GM23338 (cell line): ENCODE data around the gene CD34. TPM values are rescaled to one million over a fixed set of nuclear protein-coding genes. Genes with fewer than 3 reads are reported as not detected.

Experiments
- ATAC-seq: fragments of 200-7000 bp; cut with Tn5 transposase; 3 replicates; pipeline ENCODE4 v1.9.1; 2020
- DNase-seq: peaks from one replicate; pipeline ENCODE4 v3.0.0-alpha.2; 2015; ENCODE audit warnings: low spot score
- H2AFZ ChIP-seq: fragments of 200-600 bp; sonication (generic); 2 replicates; pipeline ENCODE4 v1.8.0; 2016; ENCODE audit warnings: antibody characterized with exemption, mild to moderate bottlenecking, moderate library complexity
- H3F3A ChIP-seq: fragments of 200-600 bp; sonication (generic); replicated peaks from 2 replicates; pipeline ENCODE4 v1.8.0; 2017; ENCODE audit warnings: antibody characterized with exemption, mixed run types, low read depth
- H3K27ac ChIP-seq: fragments of 200-600 bp; sonication (generic); 2 replicates; pipeline ENCODE4 v1.6.1; 2016; ENCODE audit warnings: low read depth
- H3K27me3 ChIP-seq: fragments of 200-600 bp; sonication (generic); 2 replicates; pipeline ENCODE4 v1.8.0; 2016; ENCODE audit warnings: mild to moderate bottlenecking, mixed run types, moderate library complexity; ENCODE audit not compliant: insufficient read depth
- H3K36me3 ChIP-seq: fragments of 200-600 bp; sonication (generic); 2 replicates; pipeline ENCODE4 v1.8.0; 2016; ENCODE audit warnings: mild to moderate bottlenecking; ENCODE audit not compliant: insufficient read depth
- H3K4me1 ChIP-seq: fragments of 200-600 bp; sonication (generic); 2 replicates; pipeline ENCODE4 v1.8.0; 2016; ENCODE audit warnings: mild to moderate bottlenecking, moderate library complexity; ENCODE audit not compliant: insufficient read depth
- H3K4me2 ChIP-seq: fragments of 200-600 bp; sonication (generic); 2 replicates; pipeline ENCODE4 v1.7.1; 2017; ENCODE audit warnings: mixed run types
- H3K4me3 ChIP-seq: fragments of 200-600 bp; sonication (generic); 2 replicates; pipeline ENCODE4 v1.6.1; 2016; ENCODE audit warnings: mixed run types
- H3K79me2 ChIP-seq: fragments of 200-600 bp; sonication (generic); replicated peaks from 2 replicates; pipeline ENCODE4 v1.8.0; 2017; ENCODE audit warnings: mild to moderate bottlenecking; ENCODE audit not compliant: insufficient read depth
- H3K9me2 ChIP-seq: fragments of 200-600 bp; sonication (generic); 2 replicates; pipeline ENCODE4 v1.8.0; 2017; ENCODE audit not compliant: insufficient read depth
- H4K20me1 ChIP-seq: fragments of 200-600 bp; sonication (generic); replicated peaks from 2 replicates; pipeline ENCODE4 v1.8.0; 2017; ENCODE audit warnings: mild to moderate bottlenecking; ENCODE audit not compliant: insufficient read depth
- H3K27ac Mint-ChIP-seq: 2 replicates; pipeline ENCODE4 v1.8.0; 2020; ENCODE audit warnings: inconsistent platforms, mild to moderate bottlenecking, moderate library complexity, mixed read lengths
- H3K27me3 Mint-ChIP-seq: 3 replicates; pipeline ENCODE4 v1.8.0; 2022; ENCODE audit warnings: low read depth, mild to moderate bottlenecking, moderate library complexity, mixed read lengths, inconsistent platforms; ENCODE audit not compliant: insufficient read depth, poor library complexity
- H3K36me3 Mint-ChIP-seq: 3 replicates; pipeline ENCODE4 v1.8.0; 2021; ENCODE audit warnings: low read depth, mild to moderate bottlenecking, inconsistent platforms, moderate library complexity, mixed read lengths
- H3K4me1 Mint-ChIP-seq: 3 replicates; pipeline ENCODE4 v1.8.0; 2020; ENCODE audit warnings: mild to moderate bottlenecking, inconsistent platforms, mixed read lengths
- H3K4me3 Mint-ChIP-seq: 3 replicates; pipeline ENCODE4 v1.8.0; 2021; ENCODE audit warnings: moderate library complexity, mild to moderate bottlenecking, inconsistent platforms, mixed read lengths
- H3K9me3 Mint-ChIP-seq: 3 replicates; pipeline ENCODE4 v1.8.0; 2020; ENCODE audit warnings: moderate library complexity, mild to moderate bottlenecking, inconsistent platforms, mixed read lengths
- CREB1 ChIP-seq: fragments of 250-450 bp; sonication (Bioruptor Pico); IDR thresholded peaks from 2 replicates; pipeline ENCODE4 v1.5.0; 2020; ENCODE audit warnings: low read depth, mild to moderate bottlenecking, moderate library complexity
- CTCF ChIP-seq, 2 experiments: fragments of 200-600 bp in 1 of 2; sonication (generic) in 1 of 2; conservative IDR thresholded peaks; 2 replicates each; pipeline versions ENCODE4 v1.5.1 to v1.6.1; 2016 to 2017; ENCODE audit warnings: antibody characterized with exemption in 2 of 2, low read depth in 2 of 2, mild to moderate bottlenecking in 2 of 2, moderate library complexity in 1 of 2
- ETS1 ChIP-seq: IDR thresholded peaks from 2 replicates; pipeline ENCODE4 v1.6.1; 2016; ENCODE audit warnings: antibody characterized with exemption
- EZH2phosphoT487 ChIP-seq: fragments of 200-600 bp; sonication (generic); IDR thresholded peaks from one replicate; pipeline ENCODE4 v1.8.1; 2018; ENCODE audit warnings: antibody characterized with exemption; ENCODE audit not compliant: unreplicated experiment
- JUNB ChIP-seq: IDR thresholded peaks from one replicate; pipeline ENCODE4 v1.6.1; 2016; ENCODE audit warnings: antibody characterized with exemption; ENCODE audit not compliant: unreplicated experiment
- NANOG ChIP-seq: IDR thresholded peaks from 2 replicates; pipeline ENCODE4 v1.6.1; 2016; ENCODE audit warnings: antibody characterized with exemption, borderline replicate concordance
- POLR2AphosphoS5 ChIP-seq: IDR thresholded peaks from 2 replicates; pipeline ENCODE4 v1.6.1; 2016; ENCODE audit warnings: antibody characterized with exemption, low read depth
- STAT1 ChIP-seq: IDR thresholded peaks from one replicate; pipeline ENCODE4 v1.6.1; 2016; ENCODE audit warnings: antibody characterized with exemption; ENCODE audit not compliant: unreplicated experiment
- ZNF114 ChIP-seq: fragments of 250-450 bp; sonication (Bioruptor Pico); IDR thresholded peaks from 2 replicates; pipeline ENCODE4 v1.5.0; 2020; ENCODE audit warnings: mild to moderate bottlenecking, moderate library complexity
- ZNF331 ChIP-seq: fragments of 250-450 bp; sonication (Bioruptor Pico); IDR thresholded peaks from 2 replicates; pipeline ENCODE4 v1.5.0; 2020; ENCODE audit warnings: low read depth, mild to moderate bottlenecking, moderate library complexity
- ZNF462 ChIP-seq: fragments of 250-450 bp; sonication (Bioruptor Pico); IDR thresholded peaks from 2 replicates; pipeline ENCODE4 v1.5.0; 2020; ENCODE audit warnings: mild to moderate bottlenecking, moderate library complexity
- polyA plus RNA-seq: library from polyadenylated mRNA; unstranded; fragments of >200 nt; fragmentation: Nextera tagmentation; extraction: Ambion mirVana; gene quantifications from 2 replicates; pipeline ENCODE4 v1.2.1, GENCODE V29; 2016
- total RNA-seq: library from RNA; depleted of rRNA; stranded (reverse); fragments of >200 nt; shearing (Covaris generic); gene quantifications from 2 replicates; pipeline ENCODE4 v1.2.3, GENCODE V29; 2014
- TF ChIP-seq, protein P1 (sequence below): IDR thresholded peaks from one replicate; pipeline ENCODE4 v1.6.1; 2018; ENCODE audit warnings: antibody characterized with exemption; ENCODE audit not compliant: unreplicated experiment

The CD34 gene
- total and polyA plus RNA-seq, 2 experiments from 2014 or later: 0.07 to 0.18 TPM

- H3K27me3 ChIP-seq: no peaks in the 10 kb centered on the region
- DNase-seq (no peak), ATAC-seq (no peak)
- 0 out of 2 replicates have a peak, but pooled peaks cover 4% of the 10 kb centered on the region for H3K4me1 ChIP-seq
- H3K27me3 Mint-ChIP-seq: peaks cover 8% of the 10 kb centered on the region
- TF ChIP-seq ETS1: no peak
- no peak for TF ChIP-seq JUNB
- TF ChIP-seq, protein P1, sequence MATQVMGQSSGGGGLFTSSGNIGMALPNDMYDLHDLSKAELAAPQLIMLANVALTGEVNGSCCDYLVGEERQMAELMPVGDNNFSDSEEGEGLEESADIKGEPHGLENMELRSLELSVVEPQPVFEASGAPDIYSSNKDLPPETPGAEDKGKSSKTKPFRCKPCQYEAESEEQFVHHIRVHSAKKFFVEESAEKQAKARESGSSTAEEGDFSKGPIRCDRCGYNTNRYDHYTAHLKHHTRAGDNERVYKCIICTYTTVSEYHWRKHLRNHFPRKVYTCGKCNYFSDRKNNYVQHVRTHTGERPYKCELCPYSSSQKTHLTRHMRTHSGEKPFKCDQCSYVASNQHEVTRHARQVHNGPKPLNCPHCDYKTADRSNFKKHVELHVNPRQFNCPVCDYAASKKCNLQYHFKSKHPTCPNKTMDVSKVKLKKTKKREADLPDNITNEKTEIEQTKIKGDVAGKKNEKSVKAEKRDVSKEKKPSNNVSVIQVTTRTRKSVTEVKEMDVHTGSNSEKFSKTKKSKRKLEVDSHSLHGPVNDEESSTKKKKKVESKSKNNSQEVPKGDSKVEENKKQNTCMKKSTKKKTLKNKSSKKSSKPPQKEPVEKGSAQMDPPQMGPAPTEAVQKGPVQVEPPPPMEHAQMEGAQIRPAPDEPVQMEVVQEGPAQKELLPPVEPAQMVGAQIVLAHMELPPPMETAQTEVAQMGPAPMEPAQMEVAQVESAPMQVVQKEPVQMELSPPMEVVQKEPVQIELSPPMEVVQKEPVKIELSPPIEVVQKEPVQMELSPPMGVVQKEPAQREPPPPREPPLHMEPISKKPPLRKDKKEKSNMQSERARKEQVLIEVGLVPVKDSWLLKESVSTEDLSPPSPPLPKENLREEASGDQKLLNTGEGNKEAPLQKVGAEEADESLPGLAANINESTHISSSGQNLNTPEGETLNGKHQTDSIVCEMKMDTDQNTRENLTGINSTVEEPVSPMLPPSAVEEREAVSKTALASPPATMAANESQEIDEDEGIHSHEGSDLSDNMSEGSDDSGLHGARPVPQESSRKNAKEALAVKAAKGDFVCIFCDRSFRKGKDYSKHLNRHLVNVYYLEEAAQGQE: no peak
- no peak for TF ChIP-seq EZH2phosphoT487
- TF ChIP-seq STAT1: no peak
- TF ChIP-seq NANOG: no peak
- no peak for TF ChIP-seq CTCF (conservative IDR thresholded peaks at IDR 0.05; ENCODE audit: low read depth in 2 of 2)
- TF ChIP-seq ZNF462 (CRISPR knock-in tag): no peak
- TF ChIP-seq CREB1: no peak
- no peak for TF ChIP-seq POLR2AphosphoS5
- no peak for TF ChIP-seq ZNF331 (CRISPR knock-in tag)
- no peak for TF ChIP-seq ZNF114 (CRISPR knock-in tag)
- no peaks in the 10 kb centered on the region for H3K36me3 ChIP-seq
- no peaks in the 10 kb centered on the region for H3K9me2 ChIP-seq
- no peak overlapping the region for H3K27ac Mint-ChIP-seq
- peak overlapping the region; percentile 99; the same call in 1 of the 2 replicates for H2AFZ ChIP-seq
- no peaks in the 10 kb centered on the region for H3F3A ChIP-seq
- no peaks in the 10 kb centered on the region for H3K36me3 Mint-ChIP-seq
- H3K79me2 ChIP-seq: no peaks in the 10 kb centered on the region
- no peaks in the 10 kb centered on the region for H3K9me3 Mint-ChIP-seq
- H3K4me1 Mint-ChIP-seq: peaks cover 10% of the 10 kb centered on the region
- H3K4me2 ChIP-seq: no peak overlapping the region
- no peak overlapping the region for H3K4me3 ChIP-seq
- H3K27ac ChIP-seq: no peak overlapping the region
- H4K20me1 ChIP-seq: no peaks in the 10 kb centered on the region
- no peak overlapping the region for H3K4me3 Mint-ChIP-seq
Measured at GRCh38 chr1:207883660-207884250, 27.2 kb downstream of the CD34 start.
